Activated CD4-positive, alpha-beta T cell treated with anti-CD3 and anti-CD28 coated beads for 36 hours (primary cell): Measurements from ENCODE around the gene GFAP. TPM values are rescaled to one million over a fixed set of nuclear protein-coding genes. Genes with fewer than 3 reads are reported as not detected.

ENCODE experiments used
- ATAC-seq: fragments of 200-7000 bp; cut with Tn5 transposase; one replicate; pipeline ENCODE4 v1.10.0; 2021; ENCODE audit warnings: mild to moderate bottlenecking, moderate library complexity
- CTCF ChIA-PET: fragments of 350-600 bp; sonication (Branson Sonifier 250); formaldehyde crosslinking; loops from one replicate; lab custom pipeline; 2021; ENCODE audit warnings: antibody characterized with exemption; lab: Charles Lee
- POLR2A ChIA-PET: fragments of 350-600 bp; sonication (Branson Sonifier 250); formaldehyde crosslinking; loops from one replicate; lab custom pipeline; 2021; ENCODE audit warnings: antibody characterized with exemption, inconsistent platforms; lab: Charles Lee
- DNase-seq: peaks from one replicate; pipeline ENCODE4 v3.0.0-alpha.2; 2020
- H3K27ac Mint-ChIP-seq: one replicate; pipeline ENCODE4 v1.8.0; 2021; ENCODE audit warnings: mixed read lengths
- H3K27me3 Mint-ChIP-seq: one replicate; pipeline ENCODE4 v1.8.0; 2021; ENCODE audit warnings: mixed read lengths
- H3K36me3 Mint-ChIP-seq: one replicate; pipeline ENCODE4 v1.8.0; 2021; ENCODE audit warnings: low read depth, mixed read lengths
- H3K4me1 Mint-ChIP-seq: one replicate; pipeline ENCODE4 v1.8.0; 2021; ENCODE audit warnings: mixed read lengths
- H3K4me3 Mint-ChIP-seq: one replicate; pipeline ENCODE4 v1.8.0; 2021; ENCODE audit warnings: mild to moderate bottlenecking, moderate library complexity, mixed read lengths
- H3K9me3 Mint-ChIP-seq: one replicate; pipeline ENCODE4 v1.8.0; 2021; ENCODE audit warnings: low read depth, mixed read lengths
- intact Hi-C, 2 experiments: fragments of 100-400 bp; cut with DNase I in 1 of 2; cut with micrococcal nuclease in 1 of 2; formaldehyde crosslinking; loops; one replicate each; pipeline versions ENCODE4 v1.14.2 to v1.15.1; 2022 to 2024; cut with DNase I, micrococcal nuclease
- total RNA-seq, 2 experiments: library from RNA; stranded (reverse); gene quantifications; one replicate each; pipeline ENCODE4 v1.2.3, GENCODE V29; 2021

GFAP gene
- total RNA-seq, 2 experiments from 2014 or later: not detected

DNA sequence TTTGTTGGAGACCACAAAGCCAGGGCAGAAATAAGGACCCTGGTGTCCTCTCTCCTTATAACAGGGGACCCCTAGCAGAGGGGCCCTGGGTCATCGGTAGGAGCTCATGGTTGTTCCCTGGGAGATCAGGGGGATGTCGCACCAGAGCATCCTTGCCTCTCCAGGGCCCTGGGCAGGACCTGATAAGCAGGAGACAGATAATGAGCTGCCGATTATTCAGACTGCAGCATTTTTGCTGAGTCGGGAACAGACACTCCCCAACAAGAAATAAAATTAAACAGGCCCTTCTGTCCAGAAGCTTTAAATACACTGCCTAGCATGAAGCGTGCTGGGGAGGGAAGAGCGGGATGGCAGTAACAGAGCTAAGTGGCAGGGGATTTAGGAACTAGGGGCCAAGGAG is 15.4 kb upstream of the GFAP start:
- peak; percentile 1 for DNase-seq
- ChIA-PET POLR2A (no interaction called here), CTCF (interaction anchor here (0.9 to 1.8 kb wide), 3 partner anchors 10 to 91 kb away, joined by 3 to 7 read pairs (median 5); no protein-coding TSS in a partner anchor)
- no peaks in the 10 kb centered on the region for H3K27me3 Mint-ChIP-seq
- ATAC-seq: no peak
- H3K27ac Mint-ChIP-seq: no peak overlapping the region
- peaks cover 45% of the 10 kb centered on the region for H3K36me3 Mint-ChIP-seq
- intact Hi-C loops: no loop called here
- H3K4me3 Mint-ChIP-seq: no peak overlapping the region
- H3K4me1 Mint-ChIP-seq: no peaks in the 10 kb centered on the region
- H3K9me3 Mint-ChIP-seq: no peaks in the 10 kb centered on the region

DNA sequence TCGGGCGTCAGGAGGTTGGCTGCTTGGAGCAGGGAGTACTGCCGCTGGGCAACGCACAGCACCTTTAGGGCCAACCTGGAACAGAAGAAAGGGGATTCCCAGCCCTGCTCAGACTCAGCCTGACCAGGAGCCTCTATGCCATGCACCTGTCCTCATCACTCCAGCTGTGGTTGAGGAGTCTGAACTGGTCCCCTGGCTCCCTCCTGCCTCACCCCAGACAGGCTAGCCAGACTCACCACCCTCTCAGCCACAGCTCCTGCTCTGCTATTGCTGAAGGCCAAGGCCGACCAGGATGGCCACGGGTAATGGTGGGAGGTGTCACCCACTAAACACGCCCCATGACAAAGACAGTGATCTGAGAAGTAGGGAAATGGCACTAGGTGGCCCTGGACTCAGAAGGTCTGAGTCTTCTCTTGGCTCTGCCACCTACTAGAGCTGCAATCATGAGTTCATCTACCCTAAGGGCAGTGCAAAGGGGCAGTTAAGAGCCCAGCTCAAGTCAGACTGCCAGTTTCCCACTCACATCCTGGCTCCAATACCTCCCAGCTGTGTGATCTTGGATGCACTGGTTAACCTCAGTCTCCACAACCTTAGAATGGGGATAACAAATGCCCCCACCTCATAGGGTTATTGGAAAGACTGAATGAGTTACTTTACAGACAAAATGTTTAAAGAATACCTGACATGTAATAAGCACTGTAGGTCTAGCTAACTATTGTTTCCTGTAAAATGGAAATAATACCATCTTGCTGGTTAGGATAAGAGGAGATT is 13.8 kb upstream of the GFAP start:
- Mint-ChIP-seq H3K4me1 (no peaks in the 10 kb centered on the region), H3K27ac (no peak overlapping the region), H3K9me3 (no peaks in the 10 kb centered on the region), H3K36me3 (peaks cover 42% of the 10 kb centered on the region), H3K4me3 (no peak overlapping the region), H3K27me3 (no peaks in the 10 kb centered on the region)
- peak; percentile 3 for DNase-seq
- ChIA-PET CTCF (interaction anchor here (0.5 kb wide), 1 partner anchor 121 kb away, joined by 4 read pairs; no protein-coding TSS in a partner anchor), POLR2A (no interaction called here)
- ATAC-seq: no peak
- intact Hi-C loops: loop anchor here in 1 of 2 experiments (10.0 kb wide), 1 partner anchor 266 kb away; no protein-coding TSS in a partner anchor

DNA sequence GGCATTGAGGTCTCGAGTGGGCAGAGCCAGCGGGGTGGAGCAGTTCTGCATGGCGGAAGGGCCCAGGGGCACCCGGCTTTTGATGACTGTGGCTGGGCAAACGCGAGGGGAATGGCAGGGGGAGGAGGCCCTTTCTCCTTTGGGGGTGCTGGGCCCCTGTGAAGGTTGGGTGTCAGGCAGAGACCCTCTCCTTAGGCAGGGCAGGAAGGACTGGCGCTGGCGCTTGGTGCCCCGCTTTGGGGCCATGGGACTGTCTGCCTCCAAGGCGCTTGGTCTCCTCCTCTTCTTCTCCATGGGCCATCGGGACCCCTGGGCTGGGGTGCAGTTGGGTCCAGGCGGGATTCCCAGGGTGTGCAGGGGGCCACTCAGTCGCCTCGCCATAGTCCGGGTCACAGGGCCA is 12.8 kb upstream of the GFAP start:
- no peaks in the 10 kb centered on the region for H3K9me3 Mint-ChIP-seq
- ATAC-seq (no peak), DNase-seq (no peak)
- ChIA-PET POLR2A (no interaction called here), CTCF (no interaction called here)
- H3K27ac Mint-ChIP-seq: no peak overlapping the region
- H3K4me1 Mint-ChIP-seq: no peaks in the 10 kb centered on the region
- no peak overlapping the region for H3K4me3 Mint-ChIP-seq
- intact Hi-C loops: loop anchor here in 1 of 2 experiments (10.0 kb wide), 1 partner anchor 267 kb away; no protein-coding TSS in a partner anchor
- peaks cover 38% of the 10 kb centered on the region for H3K36me3 Mint-ChIP-seq
- no peaks in the 10 kb centered on the region for H3K27me3 Mint-ChIP-seq

DNA sequence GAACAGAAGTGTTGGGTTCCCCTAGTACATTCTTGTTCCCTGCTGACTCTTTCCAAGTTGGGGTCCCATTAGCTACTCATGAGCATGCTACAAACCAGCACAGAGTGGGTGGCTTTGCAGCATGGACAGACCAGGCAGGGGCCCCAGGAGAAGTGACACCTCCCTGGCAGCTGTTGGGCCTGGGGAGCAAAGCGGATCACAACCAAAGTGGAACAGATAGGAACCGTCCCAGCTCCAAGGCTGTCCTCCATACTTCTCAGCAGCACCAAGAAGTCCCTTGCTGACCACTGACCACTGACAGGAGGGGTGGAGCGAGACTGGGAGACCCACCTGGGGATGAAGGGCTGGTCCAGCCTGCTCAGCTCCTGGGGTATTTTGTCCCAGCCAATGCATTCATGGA is 12.4 kb upstream of the GFAP start:
- no peaks in the 10 kb centered on the region for H3K4me1 Mint-ChIP-seq
- no peaks in the 10 kb centered on the region for H3K9me3 Mint-ChIP-seq
- no peak overlapping the region for H3K4me3 Mint-ChIP-seq
- intact Hi-C loops: loop anchor here in 1 of 2 experiments (10.0 kb wide), 1 partner anchor 267 kb away; no protein-coding TSS in a partner anchor
- H3K36me3 Mint-ChIP-seq: peaks cover 38% of the 10 kb centered on the region
- ATAC-seq (no peak), DNase-seq (peak; percentile 3)
- CTCF ChIA-PET: no interaction called here
- H3K27me3 Mint-ChIP-seq: no peaks in the 10 kb centered on the region
- POLR2A ChIA-PET: no interaction called here
- no peak overlapping the region for H3K27ac Mint-ChIP-seq

DNA sequence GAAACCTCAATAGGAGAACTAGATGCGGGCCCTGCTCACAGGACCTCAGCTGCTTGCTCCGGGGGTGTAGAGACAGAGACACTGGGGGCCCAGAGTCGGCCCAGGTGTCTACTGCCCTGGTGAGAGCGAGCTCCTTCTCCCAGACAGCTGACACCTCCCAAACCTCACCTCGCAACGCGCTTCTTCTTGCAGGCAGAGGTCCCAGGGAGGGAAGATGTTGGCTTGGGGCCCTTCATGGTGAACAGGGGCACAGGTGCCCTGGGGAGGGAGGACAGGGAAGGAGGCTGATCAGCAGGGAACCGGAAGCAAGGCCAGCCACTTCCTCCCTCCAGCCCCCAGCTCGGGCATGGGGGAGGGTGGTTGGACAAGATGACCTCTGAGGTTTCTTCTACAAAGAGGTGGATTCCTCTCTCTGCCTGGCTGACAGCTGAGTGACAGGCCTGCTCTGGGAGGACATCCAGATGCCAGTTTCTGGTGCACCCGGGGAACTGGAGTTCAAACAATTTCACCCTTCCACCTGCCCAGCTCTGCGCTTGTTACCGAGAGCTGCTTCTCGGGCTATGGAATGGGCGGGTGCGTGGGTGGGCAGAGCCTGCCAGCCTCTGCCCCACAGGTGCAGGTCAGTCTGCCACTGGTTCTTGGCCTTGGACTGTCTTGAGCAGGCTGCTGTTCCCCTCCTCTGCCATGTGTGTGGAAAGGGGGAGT is 11.7 kb upstream of the GFAP start:
- ChIA-PET POLR2A (no interaction called here), CTCF (interaction anchor here (0.7 to 1.0 kb wide), 2 partner anchors 16 to 52 kb away, joined by 3 read pairs; no protein-coding TSS in a partner anchor)
- Mint-ChIP-seq H3K4me3 (no peak overlapping the region), H3K4me1 (no peaks in the 10 kb centered on the region), H3K27me3 (no peaks in the 10 kb centered on the region), H3K9me3 (no peaks in the 10 kb centered on the region), H3K27ac (no peak overlapping the region), H3K36me3 (peaks cover 33% of the 10 kb centered on the region)
- ATAC-seq (no peak), DNase-seq (peak; percentile 3)
- intact Hi-C loops: loop anchor here in 1 of 2 experiments (10.0 kb wide), 1 partner anchor 268 kb away; no protein-coding TSS in a partner anchor

DNA sequence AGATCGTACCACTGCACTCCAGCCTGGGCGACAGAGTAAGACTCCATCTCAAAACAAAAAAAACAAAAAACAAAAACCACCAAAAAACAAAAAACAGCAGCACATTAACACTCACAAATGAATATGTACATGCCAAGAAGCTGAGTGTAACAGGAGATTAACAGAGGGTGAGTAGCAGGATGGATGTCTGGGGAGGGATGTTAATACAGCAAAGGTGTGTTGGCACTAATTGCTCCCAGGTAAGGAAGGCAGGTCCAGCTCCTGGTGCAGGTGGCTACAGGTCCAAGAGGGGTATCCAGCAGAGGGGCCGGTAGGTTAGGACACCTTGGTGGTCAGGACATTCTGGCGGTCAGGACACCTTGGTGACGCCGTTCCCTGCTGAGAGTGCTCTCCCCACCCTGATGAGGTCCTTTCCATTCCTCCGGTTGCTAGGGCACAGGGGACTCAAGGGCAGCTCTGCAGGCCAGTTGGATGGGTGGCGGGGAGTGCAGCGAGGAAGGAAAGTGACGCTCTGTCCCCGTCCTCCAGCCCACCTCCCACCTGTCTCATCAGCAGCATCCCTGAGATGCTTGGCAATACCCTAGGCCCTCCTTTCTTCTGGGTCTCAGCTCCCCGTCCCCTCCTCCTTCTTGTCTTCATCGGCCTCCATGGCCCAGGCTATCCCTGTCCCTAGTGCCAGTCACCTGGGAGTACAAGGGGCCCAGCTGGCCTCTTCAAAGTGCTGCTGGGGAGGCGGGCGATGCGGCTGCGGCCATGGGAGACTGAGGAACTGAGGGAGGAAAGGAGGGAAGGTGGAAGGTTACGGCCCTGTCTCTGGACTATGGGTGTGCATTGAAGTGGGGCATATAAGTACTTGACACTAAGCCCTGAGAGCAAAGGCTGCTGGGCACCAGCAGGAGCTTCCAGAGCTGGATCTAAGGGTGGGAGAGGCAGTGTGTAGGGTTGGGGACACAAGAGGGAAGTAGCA is 10.7 kb upstream of the GFAP start:
- ATAC-seq: no peak
- H3K9me3 Mint-ChIP-seq: no peaks in the 10 kb centered on the region
- intact Hi-C loops: loop anchor here in 1 of 2 experiments (10.0 kb wide), 1 partner anchor 269 kb away; no protein-coding TSS in a partner anchor

DNA sequence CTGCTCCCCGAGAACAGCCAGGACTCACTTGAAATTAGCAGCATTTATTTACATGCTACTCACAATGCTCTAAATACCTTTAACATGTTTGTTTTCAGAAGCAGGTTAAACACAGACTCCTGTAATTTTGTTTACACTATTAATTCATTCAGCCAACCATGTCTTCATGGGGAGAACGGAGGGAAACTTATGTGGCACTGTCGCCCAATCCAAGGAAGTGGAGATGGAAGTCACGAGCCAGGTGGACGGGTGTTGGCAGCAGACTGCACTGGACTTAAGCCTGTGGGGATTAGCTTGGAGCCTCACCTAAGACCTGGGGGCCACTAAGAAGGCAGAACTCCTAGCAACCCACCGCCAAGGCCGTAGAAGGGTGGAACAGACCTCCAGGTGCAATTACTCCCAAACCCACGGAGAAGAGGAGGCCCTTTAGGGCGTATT is 8.8 kb upstream of the GFAP start:
- ATAC-seq: no peak
- H3K36me3 Mint-ChIP-seq: peaks cover 21% of the 10 kb centered on the region
- no peak overlapping the region for H3K27ac Mint-ChIP-seq
- intact Hi-C loops: loop anchor here (5.0 to 10.0 kb wide), 2 partner anchors 208 to 271 kb away; partner anchors contain the start of gene PLCD3 (in 1 of the 2)
- ChIA-PET POLR2A (no interaction called here), CTCF (interaction anchor here (1.8 kb wide), 1 partner anchor 211 kb away, joined by 4 read pairs; the partner anchor contains the start of gene ACBD4)
- no peak for DNase-seq
- H3K4me1 Mint-ChIP-seq: no peaks in the 10 kb centered on the region
- peaks cover 7% of the 10 kb centered on the region for H3K27me3 Mint-ChIP-seq
- H3K9me3 Mint-ChIP-seq: no peaks in the 10 kb centered on the region
- H3K4me3 Mint-ChIP-seq: no peak overlapping the region

More for the DNA sequence above, 10.7 kb upstream of the GFAP start:
- peak; percentile 4 for DNase-seq
- no peak overlapping the region for H3K4me3 Mint-ChIP-seq
- POLR2A ChIA-PET: no interaction called here
- peaks cover 30% of the 10 kb centered on the region for H3K36me3 Mint-ChIP-seq
- H3K4me1 Mint-ChIP-seq: no peaks in the 10 kb centered on the region
- H3K27ac Mint-ChIP-seq: no peak overlapping the region
- CTCF ChIA-PET: interaction anchor here (0.6 to 1.0 kb wide), 2 partner anchors 15 to 174 kb away, joined by 3 read pairs; no protein-coding TSS in a partner anchor
- peaks cover 4% of the 10 kb centered on the region for H3K27me3 Mint-ChIP-seq

DNA sequence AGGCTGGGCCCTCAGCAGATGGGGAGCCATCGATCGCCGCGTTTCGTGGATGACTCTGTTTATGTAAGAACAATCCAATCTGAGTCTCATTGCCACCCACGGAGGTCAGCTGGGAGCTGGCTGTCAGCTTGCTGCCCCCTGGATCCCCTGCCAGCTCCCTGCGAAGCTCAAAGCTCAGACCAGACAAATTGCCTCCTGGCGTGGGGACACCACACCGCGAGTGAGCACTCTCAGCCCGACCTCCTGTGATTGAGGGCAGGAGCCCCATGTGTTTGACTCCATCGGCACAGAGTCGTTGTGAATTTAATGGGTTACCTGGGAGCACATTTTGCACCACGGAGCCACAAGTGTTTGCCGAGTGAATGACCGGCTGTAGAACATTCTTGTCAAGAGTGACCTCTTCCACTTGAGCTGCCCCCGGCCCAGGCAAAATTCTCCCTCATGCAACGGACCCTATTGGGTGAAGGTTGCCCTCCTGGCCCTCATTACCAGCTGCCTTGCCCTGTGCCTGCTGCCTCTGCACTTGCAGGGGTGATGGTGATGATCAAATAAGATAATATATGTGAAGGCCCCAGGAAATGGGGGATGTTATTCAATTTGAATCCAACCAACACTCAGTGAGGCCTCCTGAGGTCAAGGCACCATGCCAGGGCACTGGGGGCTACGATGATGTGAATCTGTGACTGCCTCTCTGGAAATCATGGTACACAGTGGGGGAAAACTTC is 7.6 kb upstream of the GFAP start:
- H3K4me3 Mint-ChIP-seq: no peak overlapping the region
- no peak overlapping the region for H3K27ac Mint-ChIP-seq
- no peak for ATAC-seq
- H3K4me1 Mint-ChIP-seq: no peaks in the 10 kb centered on the region
- H3K9me3 Mint-ChIP-seq: no peaks in the 10 kb centered on the region
- peaks cover 12% of the 10 kb centered on the region for H3K36me3 Mint-ChIP-seq
- intact Hi-C loops: loop anchor here (5.0 to 10.0 kb wide), 2 partner anchors 209 to 272 kb away; partner anchors contain the start of gene PLCD3 (in 1 of the 2)
- peak; percentile 0 for DNase-seq
- ChIA-PET CTCF (interaction anchor here (0.6 to 6.2 kb wide), 3 partner anchors 31 to 213 kb away, joined by 3 to 84 read pairs (median 4); partner anchors contain the start of gene ACBD4), POLR2A (no interaction called here)
- H3K27me3 Mint-ChIP-seq: peaks cover 7% of the 10 kb centered on the region

DNA sequence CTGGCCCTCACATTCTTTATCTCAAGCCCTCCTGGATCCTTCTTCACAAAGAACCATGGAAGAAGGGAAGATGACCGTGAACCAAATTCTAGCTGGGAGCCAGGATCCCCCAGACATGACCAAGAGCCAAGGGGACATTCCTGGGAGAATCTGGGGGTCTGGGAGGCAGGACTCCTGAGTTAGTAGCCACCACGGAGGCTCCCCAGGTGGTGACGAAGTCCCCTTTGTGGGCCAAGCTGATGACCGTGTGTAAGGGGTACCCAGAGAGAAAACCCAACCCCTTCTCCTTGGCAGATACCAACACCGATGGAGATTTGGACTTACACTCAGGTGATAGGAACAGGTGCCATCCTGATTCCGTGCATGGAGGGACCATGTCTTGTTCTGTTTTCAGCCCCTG is 6.8 kb upstream of the GFAP start:
- Mint-ChIP-seq H3K9me3 (no peaks in the 10 kb centered on the region), H3K27me3 (peaks cover 7% of the 10 kb centered on the region), H3K4me3 (no peak overlapping the region), H3K27ac (no peak overlapping the region), H3K4me1 (no peaks in the 10 kb centered on the region), H3K36me3 (peaks cover 8% of the 10 kb centered on the region)
- ATAC-seq (no peak), DNase-seq (no peak)
- ChIA-PET CTCF (interaction anchor here (0.6 to 6.2 kb wide), 5 partner anchors 24 to 213 kb away, joined by 3 to 84 read pairs (median 4); partner anchors contain the start of gene ACBD4), POLR2A (interaction anchor here (0.5 kb wide), 1 partner anchor 23 kb away, joined by 3 read pairs; the partner anchor contains the start of gene EFTUD2)
- intact Hi-C loops: loop anchor here (5.0 to 10.0 kb wide), 2 partner anchors 210 to 273 kb away; partner anchors contain the start of gene PLCD3 (in 1 of the 2)
